NCI-H2196 treated with DMSO at 0.1 percent for 48 hours (cell line): ENCODE measurements around the gene ABCA2.
A peak's percentile ranks its signal among the peaks of the same experiment; 100 is the strongest.
"Not testable (repeated sequence)": the region's sequence is repeated elsewhere in the genome, so short reads cannot be mapped to it uniquely, and the experiment has no call there.

ENCODE experiments used
- DNase-seq: peaks from one replicate; lab custom pipeline; 2025; ENCODE audit not compliant: unreplicated experiment; lab: John Stamatoyannopoulos, UW

ABCA2 gene

GRCh38 chr9:137063311-137064026, 35.4 kb upstream of the ABCA2 start:
- no peak for DNase-seq

GRCh38 chr9:137062798-137063197, 34.8 kb upstream of the ABCA2 start:
- DNase-seq, result not testable (repeated sequence)

- no peak for DNase-seq
These were observed 34.3 kb upstream of the ABCA2 start for GRCh38 chr9:137062384-137062783.

- DNase-seq, result no peak
These were observed 30.6 kb upstream of the ABCA2 start for GRCh38 chr9:137058521-137059234.

GRCh38 chr9:137057545-137057944, 29.5 kb upstream of the ABCA2 start:
- peak; percentile 71 for DNase-seq

GRCh38 chr9:137056739-137057415, 28.8 kb upstream of the ABCA2 start:
- DNase-seq, result no peak

GRCh38 chr9:137055385-137056364, 27.6 kb upstream of the ABCA2 start:
- peak; percentile 82 for DNase-seq

GRCh38 chr9:137054932-137055384, 26.9 kb upstream of the ABCA2 start:
- DNase-seq, result no peak

GRCh38 chr9:137053944-137054931, 26.2 kb upstream of the ABCA2 start, which contains the start of gene ENTPD2:
Gene ENTPD2, minus strand, starts transcription at chr9:137054061. Its CDS starts 64 bp downstream, at chr9:137053997.
- peak; percentile 55 for DNase-seq

GRCh38 chr9:137052998-137053943, 25.2 kb upstream of the ABCA2 start:
- no peak for DNase-seq

GRCh38 chr9:137052293-137052692, 24.3 kb upstream of the ABCA2 start:
- DNase-seq, result no peak

GRCh38 chr9:137051145-137051724, 23.2 kb upstream of the ABCA2 start:
- DNase-seq, result no peak

- DNase-seq, result peak; percentile 27
These were observed 22.5 kb upstream of the ABCA2 start for GRCh38 chr9:137050570-137050969.

GRCh38 chr9:137049544-137050449, 21.8 kb upstream of the ABCA2 start:
- DNase-seq, result peak; percentile 23

GRCh38 chr9:137048655-137049543, 20.9 kb upstream of the ABCA2 start:
- no peak for DNase-seq
